OCI-LY7 (cell line): Measurements from ENCODE around the gene DGCR2.

ENCODE experiments used
- EZH2phosphoT487 ChIP-seq: fragments of 200-600 bp; sonication (generic); IDR thresholded peaks from 2 replicates; pipeline ENCODE4 v1.6.1; 2018; ENCODE audit warnings: low read depth, borderline replicate concordance, mild to moderate bottlenecking, mixed run types, antibody characterized with exemption, low read length, moderate library complexity, mixed read lengths
- TF ChIP-seq, protein P1 (sequence below): fragments of 200-600 bp; sonication (generic); conservative IDR thresholded peaks from 2 replicates; pipeline ENCODE4 v1.5.1; 2014; ENCODE audit warnings: mild to moderate bottlenecking, antibody characterized with exemption, low read length, moderate library complexity, mixed read lengths

GRCh38 chr22:19124377-19124776 lies 2.2 kb upstream of the DGCR2 start:
- TF ChIP-seq, protein P1, sequence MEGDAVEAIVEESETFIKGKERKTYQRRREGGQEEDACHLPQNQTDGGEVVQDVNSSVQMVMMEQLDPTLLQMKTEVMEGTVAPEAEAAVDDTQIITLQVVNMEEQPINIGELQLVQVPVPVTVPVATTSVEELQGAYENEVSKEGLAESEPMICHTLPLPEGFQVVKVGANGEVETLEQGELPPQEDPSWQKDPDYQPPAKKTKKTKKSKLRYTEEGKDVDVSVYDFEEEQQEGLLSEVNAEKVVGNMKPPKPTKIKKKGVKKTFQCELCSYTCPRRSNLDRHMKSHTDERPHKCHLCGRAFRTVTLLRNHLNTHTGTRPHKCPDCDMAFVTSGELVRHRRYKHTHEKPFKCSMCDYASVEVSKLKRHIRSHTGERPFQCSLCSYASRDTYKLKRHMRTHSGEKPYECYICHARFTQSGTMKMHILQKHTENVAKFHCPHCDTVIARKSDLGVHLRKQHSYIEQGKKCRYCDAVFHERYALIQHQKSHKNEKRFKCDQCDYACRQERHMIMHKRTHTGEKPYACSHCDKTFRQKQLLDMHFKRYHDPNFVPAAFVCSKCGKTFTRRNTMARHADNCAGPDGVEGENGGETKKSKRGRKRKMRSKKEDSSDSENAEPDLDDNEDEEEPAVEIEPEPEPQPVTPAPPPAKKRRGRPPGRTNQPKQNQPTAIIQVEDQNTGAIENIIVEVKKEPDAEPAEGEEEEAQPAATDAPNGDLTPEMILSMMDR, result no peak
- no peak for TF ChIP-seq EZH2phosphoT487
